Left renal cortex interstitium (tissue), 4 donors: ENCODE results near the gene RYR2. TPM values are rescaled to one million over a fixed set of nuclear protein-coding genes. Genes with fewer than 3 reads are reported as not detected.
"Not testable (repeated sequence)": the region's sequence is repeated elsewhere in the genome, so short reads cannot be mapped to it uniquely, and the experiment has no call there.

Experiments used
- DNase-seq, 4 donors: peaks; one replicate each; pipeline ENCODE4 v3.0.0-alpha.2; 2013; ENCODE audit warnings: low read depth in 4 of 4, low spot score in 2 of 4, missing footprints in 1 of 4
- polyA plus RNA-seq, 4 donors: library from polyadenylated mRNA; unstranded; fragments of 120-200 nt; gene quantifications; one replicate each; pipeline ENCODE4 v1.2.1, GENCODE V29; 2013; ENCODE audit not compliant: insufficient read length in 4 of 4

The RYR2 gene
- polyA plus RNA-seq, 4 donors = 1.1 to 1.4 (median 1.2) TPM

DNA sequence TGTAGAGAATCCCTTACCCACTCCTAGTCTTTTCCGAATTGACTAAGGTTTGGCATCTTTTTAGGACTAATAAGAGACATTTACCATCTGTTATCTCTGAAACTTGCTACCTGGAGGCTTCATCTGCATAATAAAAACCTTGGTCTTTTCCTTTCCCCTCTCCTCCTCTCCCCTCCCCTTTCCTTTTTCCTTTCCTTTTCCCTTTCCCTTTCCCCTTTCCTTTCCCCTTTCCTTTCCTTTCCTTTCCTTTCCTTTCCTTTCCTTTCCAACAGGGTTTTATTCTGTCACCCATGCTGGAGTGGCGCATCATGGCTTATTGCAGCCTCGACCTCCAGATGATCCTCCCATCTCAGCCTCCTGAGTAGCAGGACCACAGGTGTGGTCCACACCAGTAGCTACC lies 195.7 kb downstream of the RYR2 start:
- DNase-seq = no peak

DNA sequence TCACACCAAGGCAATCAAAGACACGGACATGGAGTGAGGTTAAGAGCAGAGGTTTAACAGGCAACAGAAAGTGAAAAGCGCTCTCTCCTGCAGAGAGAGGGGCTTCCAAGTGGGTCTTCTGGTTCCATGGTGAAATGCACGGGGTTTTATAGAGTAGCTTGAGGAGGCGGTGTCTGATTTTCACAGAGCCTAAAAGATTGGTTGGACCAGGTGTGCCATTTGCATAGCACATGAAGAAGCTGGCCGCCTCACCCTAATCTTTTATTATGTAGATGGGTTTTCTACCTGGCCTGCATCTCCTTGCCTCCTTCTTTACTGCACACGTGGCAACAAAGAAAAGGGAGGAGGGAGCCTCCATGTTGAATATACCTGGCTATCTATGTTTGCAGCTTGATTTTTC lies 197.3 kb downstream of the RYR2 start:
- no peak for DNase-seq

DNA sequence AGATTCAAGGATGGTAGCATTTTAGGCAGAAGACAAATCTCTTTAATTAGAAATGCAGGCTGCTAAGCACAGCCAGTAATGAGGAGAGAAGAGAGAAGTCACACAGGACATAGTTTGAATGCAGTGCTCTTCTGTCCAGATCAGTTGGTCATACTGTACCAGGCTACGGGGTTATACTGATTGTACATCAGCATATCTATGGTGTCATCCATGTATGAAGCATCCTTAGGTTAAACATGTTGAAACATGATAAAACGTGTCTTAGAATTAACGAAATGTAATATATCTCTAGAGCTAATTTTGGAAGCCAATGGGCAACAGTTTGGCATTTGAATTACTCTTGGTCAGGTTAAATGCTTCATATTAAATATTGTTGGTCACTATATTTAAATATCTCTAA lies 199.1 kb downstream of the RYR2 start:
- DNase-seq = no peak

DNA sequence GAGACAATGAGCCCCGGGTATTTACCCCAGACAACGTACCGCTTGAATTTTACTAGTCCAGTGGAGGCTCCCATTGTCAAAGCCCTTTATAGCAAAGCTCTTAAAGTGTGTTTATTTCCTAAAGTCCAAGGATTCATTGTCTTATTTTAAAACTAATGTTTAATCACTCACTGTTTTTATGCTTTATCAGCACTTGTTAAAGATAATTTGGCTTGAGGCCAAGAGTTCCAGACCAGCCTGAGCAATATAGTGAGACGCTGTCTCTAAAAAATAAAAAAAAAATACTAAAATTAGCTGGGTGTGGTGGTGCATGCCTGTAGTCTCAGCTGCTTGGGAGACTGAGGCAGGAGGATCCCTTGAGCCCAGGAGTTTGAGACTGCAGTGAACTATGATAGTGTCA lies 202.8 kb downstream of the RYR2 start:
- no peak for DNase-seq

DNA sequence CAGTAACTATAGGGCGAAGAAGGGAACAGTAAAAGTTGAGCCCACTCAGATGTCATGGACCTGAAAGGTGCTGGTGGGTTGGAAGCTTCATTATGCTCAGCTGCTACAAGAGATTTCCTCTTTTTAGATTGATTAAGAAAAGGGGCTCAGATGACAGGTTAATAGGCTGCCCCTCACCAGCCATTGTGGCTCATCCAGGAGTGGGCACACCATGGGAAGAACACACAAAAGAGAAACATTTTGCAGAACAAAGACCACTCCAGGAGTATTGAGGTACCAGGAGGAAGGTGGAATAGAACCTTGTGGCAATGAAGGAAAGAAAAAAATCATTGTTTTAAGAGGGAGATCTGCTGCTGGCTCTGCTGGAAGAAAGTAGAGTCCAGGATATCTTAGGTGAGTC lies 205.5 kb downstream of the RYR2 start:
- DNase-seq = no peak

DNA sequence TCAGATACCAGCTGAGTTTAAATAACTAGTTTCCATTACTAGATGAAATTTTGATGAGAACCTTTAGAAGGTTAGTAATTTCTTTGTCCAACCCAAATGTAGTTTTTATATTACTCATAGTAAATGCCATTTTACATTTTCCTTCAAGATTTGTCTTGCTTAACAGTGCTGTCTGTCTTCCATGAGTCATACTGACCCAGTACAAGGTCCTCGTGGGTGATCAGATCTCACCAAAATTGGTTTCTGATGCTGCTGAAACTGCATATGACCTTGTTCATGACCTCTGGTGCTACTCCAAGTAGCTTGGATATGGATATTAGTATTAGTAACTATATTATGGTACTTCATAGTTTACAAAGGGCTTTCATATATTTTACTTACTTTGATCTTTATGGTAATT lies 207.1 kb downstream of the RYR2 start:
- no peak for DNase-seq

DNA sequence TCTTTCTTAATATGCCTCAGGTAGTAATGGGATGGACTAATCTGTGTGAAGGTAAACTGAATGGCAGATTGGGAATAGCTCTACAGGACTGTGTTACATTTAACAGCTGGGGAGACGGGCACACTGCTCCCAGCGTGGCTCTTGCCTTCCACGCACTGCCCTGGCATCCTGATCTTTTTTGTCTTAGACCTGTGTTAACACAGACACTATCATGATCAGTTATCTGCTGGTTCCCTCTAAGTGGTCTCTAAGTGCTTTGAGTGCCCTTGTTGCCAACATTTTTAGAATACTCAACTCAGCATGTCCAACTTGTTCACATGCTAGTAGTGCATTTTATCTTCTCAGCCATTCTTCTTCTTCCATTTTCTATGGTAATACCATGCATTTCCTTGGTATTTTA lies 208.1 kb downstream of the RYR2 start:
- DNase-seq = no peak

DNA sequence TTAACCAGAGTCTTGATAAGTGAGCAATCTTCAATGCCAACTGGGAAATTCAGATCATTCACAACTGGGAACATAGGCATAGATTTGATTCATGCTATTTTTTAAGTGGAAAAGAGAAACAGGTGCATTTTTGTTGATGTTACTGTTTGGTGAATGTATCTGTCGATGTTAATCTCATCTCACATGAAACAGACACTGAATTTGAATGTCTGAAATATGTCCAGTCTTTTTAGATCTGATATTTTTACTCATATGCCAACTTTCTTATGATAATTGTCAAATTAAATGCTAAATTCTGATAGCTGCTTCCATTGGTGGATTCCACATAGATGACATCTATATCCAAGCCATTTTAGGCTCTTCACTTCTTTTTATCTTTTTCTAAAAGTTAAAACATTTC lies 213.1 kb downstream of the RYR2 start:
- no peak for DNase-seq

DNA sequence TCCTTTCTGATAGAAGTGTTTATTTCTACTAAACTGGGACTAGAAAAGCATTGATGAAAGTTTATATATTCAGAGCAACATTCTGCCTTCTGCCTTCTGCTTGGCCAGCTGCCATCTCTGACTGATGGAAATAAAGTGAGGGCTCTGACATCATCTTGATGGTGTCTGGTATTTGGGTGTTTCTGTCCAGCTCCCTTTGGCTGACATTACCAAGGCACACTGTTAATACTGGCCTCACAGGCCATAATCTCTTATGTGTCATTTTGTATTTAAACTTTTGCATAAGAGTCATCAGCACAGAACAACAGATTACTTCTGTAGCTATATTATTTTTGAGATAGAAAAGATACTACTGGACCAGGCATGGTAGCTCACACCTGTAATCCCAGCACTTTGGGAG lies 216.9 kb downstream of the RYR2 start:
- DNase-seq = no peak

DNA sequence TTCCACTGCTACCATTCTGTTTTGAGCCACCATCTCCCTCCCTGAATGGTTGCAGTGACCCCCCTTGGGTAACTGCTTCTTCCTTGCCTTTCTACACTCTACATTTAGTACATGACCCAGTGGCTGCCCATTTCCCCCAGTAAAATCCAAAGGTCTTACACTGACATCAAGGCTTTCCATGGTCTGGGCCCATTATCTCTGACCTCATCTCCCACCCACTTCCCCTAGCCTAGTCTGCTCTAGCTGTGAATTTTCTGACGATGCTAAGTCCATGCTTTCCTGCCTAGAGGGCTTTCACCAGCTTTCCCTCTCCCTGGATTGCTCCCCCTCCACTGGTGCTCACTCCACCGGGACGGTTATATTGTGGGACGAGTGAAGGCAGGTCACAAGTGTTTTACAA lies 219.2 kb downstream of the RYR2 start:
- no peak for DNase-seq

DNA sequence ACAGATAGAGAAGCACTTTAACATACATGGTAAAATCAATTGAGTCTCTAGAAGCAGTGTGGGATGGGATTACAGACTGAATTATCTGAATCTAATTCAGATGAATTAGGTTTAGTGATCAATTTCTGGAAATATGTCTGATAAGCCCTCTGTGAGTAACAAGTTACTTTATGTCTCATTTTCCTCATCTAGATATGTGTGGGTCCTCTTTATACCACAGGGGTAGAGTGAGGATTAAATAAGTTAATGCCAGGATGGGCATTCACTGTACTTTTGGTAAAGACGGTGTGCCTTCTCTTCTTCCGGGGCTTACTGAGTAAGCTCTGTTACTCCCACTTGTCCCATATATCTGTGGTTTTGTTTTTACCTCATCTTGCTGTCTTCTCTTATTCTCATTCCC lies 225.8 kb downstream of the RYR2 start:
- DNase-seq = no peak

DNA sequence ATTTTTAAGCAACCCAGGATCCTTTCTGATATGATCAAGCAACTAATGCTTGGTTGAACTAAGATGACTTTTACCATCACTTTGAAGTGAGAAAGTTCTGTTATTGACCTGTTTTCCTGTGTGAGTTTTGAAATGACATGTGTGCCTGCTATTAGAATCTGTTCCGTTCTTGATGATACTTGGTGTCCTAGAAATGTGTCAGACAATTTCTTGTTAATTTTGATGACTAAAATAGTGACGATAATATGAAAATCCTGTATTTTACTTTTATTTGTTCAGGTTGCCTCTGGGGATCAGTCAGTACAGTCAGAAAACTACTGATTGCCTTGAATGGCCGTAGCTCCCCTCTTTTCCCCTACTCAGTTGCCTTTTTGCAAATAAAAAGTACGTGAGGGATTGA lies 228.0 kb downstream of the RYR2 start:
- DNase-seq = no peak

DNA sequence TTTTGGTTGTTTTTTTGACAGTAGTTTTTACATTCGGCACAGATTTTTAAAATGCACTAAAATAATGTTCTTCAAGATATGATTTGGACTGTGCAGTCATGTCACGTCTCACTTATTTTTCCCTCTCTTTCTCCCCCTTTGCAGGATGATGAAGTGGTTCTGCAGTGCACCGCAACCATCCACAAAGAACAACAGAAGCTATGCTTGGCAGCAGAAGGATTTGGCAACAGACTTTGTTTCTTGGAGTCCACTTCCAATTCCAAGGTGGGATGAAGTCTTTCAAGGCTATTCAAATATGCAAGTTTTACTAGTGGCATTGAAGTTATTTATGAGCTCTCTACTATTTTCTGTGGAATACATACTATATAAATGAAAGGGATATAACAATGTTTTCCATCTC lies 228.4 kb downstream of the RYR2 start:
- DNase-seq = no peak

DNA sequence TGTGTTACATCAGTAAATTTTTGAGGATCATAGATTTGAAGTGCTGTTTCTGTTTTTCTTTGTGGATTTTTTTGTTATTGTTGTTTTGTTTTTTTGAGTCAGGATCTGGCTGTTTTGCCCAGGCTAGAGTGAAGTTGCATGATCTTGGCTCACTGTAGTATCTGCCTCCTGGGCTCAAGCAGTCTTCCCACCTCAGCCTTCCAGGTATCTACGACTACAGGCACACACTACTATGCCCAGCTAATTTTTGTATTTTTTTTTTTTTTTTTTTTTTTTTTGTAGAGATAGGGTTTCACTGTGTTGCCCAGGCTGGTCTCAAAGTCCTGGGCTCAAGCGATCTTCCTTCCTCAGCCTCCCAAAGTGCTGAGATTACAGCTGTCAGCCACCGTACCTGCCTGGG lies 236.0 kb downstream of the RYR2 start:
- DNase-seq = not testable (repeated sequence)

DNA sequence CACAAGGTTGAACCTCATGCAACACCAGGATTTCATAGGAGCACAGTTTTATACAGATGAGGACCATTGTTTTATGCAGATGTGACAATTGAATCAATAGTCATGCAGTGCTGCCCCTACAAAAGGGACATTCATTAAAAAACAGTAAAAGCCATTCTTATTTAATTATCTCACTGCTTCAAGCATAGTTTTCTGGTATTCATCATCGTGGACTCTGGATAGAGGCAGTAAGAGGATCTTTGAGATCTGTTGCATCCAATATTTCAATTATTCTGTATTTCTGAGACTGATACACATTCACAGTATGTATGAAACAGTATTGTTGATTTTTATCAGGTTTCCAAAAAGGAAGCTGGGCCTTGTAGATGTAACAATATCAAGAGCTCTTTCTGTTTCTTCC lies 237.6 kb downstream of the RYR2 start:
- DNase-seq = no peak

DNA sequence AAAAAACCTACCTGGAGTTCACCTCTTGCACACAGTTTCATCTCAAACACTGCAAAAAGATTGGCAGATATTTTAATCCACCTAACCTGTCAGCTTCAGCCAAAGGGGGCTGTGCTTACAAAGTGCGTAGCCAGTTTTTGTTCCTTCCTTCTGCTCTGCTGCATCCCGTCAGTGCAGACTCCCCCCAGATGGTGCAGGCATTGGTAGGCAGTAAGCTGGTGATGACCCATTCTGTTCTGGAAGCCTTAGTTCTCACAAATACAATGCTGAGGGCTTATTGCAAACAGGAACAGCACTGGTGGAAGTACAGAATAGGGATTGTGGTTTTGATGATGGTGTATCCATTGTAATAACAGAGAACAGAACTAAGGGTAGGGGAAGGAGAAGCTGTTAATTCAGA lies 239.5 kb downstream of the RYR2 start:
- DNase-seq = no peak

DNA sequence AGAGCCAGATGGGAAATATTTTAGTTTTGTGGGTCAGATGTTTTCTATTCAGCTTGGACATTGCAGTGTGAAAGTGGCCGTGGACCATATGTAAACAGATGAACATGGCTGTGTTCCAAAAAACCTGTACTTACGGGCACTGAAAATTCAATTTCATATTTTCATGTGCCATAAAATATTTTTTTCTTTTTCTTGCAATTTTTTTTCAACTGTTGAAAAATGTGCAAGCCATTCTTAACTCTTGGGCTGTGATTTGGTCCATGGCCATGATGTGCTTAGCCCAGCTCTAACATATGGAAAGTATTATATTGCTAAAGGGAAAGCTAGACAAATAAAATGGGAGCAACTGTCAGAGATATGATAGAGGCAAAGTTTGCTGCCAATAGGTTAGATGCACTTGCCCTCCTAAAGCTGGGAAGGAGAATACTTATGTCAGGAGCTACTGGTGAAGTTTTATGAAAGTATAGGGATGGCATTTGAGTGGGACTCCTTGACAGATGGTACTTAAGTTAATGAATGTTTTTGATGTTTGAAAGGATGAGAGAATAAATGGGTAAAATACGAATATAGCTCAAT lies 240.3 kb downstream of the RYR2 start:
- no peak for DNase-seq

DNA sequence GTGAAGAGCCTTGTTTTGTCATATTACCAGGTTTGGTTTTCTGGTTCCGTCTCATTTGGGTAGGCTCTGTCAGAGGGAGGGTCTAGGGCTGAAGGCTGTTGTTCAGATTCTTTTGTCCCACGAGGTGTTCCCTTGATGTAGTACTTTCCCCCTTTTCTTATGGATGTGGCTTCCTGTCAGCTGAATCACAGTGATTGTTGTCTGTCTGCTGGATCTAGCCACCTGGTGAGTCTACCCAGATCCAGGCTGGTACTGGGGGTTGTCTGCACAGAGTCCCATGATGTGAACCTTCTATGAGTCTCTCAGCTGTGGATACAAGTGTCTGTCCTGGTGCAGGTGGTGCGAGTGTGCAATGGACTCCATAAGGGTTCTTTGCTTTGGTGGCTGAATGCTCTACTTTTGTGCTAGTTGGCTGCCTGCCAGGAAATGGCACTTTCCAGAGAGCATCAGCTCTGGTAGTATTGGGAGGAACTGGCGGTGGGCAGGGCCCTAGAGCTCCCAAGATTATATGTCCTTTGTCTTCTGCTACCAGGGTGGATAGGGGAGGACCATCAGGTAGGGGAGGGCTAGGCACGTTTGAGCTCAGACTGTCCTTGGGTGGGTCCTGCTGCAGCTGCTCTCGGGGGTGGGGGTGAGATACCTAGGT lies 246.0 kb downstream of the RYR2 start:
- DNase-seq = no peak

DNA sequence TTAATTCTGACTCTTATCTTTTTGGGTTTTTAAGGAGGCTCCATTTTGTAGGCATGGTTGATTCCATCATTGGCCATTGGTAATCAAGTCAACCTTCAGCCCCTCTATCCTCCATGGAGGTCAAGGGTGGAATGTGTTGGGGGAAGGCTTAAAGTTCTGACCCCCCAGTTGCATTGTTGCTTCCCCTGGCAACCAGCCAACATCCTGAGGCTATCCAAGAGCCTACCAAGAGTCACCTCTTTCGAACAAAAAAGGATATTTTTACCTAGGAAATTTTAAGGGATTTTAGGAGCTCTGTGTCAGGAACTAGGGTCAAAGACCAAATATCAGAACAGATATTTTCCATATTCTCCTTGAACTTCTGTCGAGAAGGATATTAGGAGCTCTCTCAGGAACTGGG lies 251.8 kb downstream of the RYR2 start:
- DNase-seq = no peak

DNA sequence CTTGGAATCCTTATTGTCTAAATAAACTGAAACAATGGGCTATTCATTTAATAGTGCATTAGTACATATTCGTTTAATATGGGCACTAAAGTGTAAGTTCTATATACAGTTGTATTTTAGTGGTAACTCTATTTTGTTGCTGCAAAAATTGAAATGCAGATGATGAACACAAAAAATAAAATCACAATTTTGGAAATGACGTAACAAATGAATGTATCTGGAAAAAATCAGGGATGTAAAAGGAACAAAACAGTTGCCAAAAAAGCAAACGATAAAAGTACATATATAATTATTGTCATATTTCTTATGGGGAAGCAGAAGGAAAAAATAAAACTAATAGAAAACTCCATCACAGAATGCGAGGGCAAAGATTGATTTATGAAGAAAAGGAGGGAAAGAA lies 254.9 kb downstream of the RYR2 start:
- no peak for DNase-seq

DNA sequence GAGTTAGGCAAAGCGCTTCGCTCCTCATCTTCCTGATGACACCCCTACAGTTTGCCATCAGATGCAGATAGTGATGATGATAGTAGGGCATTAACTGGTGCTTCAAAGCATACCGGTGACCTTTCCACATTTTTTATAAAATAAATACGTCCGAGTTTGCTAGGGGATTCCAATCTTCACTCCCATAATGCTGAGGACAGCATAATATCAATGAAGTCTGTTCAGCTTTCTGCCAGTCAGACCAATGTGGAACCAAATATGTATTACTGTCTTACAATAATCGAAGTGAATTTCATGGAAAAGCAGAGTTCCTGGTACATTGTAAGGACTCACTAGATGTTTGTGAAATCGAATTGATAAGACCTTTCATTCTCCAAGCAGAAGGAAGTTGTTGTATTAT lies 258.7 kb downstream of the RYR2 start:
- DNase-seq = no peak

DNA sequence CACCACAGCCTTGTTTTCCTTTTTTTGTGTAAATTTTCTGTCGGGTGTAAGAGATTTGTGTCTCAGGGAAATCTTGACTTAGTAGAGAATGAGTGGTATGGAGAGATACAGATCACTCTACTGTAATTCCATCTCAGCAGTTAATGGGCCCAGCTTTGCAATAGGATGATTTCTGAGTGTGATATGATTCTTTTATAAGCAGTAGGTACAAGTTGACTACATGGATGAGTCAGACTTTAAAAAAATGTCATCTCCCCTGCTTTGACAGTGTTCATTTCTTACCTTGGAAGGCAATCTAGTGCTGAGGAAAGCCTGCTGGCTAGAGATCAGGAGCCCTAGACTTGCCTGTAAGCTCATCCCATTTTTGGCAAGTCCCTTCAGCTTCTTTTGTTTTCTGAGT lies 261.9 kb downstream of the RYR2 start:
- DNase-seq = no peak

DNA sequence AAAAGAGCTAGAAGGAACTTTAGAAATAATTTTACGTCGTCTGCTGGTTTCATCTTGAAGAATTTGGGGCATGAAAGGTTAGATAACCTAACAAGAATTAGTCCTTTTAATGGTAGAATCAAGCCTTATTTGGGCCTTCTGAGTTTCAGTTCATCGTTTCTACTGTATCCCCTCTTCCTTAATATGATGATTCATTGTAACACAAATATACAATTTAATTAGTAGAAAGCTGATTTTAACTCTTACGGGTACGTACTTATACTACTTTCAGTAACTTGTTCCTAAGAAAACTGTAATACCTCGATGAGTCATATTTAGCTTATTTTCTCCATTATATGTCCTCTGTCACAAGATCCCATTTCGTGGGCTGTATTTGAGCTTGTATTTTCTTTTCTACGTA lies 264.7 kb downstream of the RYR2 start:
- no peak for DNase-seq
